Thoracic aorta (tissue), 2 donors: ENCODE data around the gene EGR1. TPM values are rescaled to one million over a fixed set of nuclear protein-coding genes. Genes with fewer than 3 reads are reported as not detected.

Source experiments
- ATAC-seq: fragments of 150-250 bp; one replicate; pipeline ENCODE4 v1.8.0; 2017; ENCODE audit warnings: low read depth; ENCODE audit not compliant: insufficient number of reproducible peaks, low FRiP score
- DNase-seq: peaks from one replicate; pipeline ENCODE4 v3.0.0-alpha.2; 2020; ENCODE audit warnings: low spot score
- H3K27ac ChIP-seq, 2 donors: fragments of 200-600 bp; sonication (generic); 1 replicate in 1 of 2; 2 replicates in 1 of 2; pipeline ENCODE4 v1.5.1; 2016; ENCODE audit warnings: mild to moderate bottlenecking in 2 of 2, moderate library complexity in 2 of 2
- H3K27me3 ChIP-seq: fragments of 200-600 bp; sonication (generic); replicated peaks from 2 replicates; pipeline ENCODE4 v1.6.0; 2016; ENCODE audit warnings: mild to moderate bottlenecking; ENCODE audit not compliant: insufficient read depth
- H3K36me3 ChIP-seq: fragments of 200-600 bp; sonication (generic); one replicate; pipeline ENCODE4 v1.5.1; 2016
- H3K4me1 ChIP-seq, 2 donors: fragments of 200-600 bp; sonication (generic); 1 replicate in 1 of 2; 2 replicates in 1 of 2; pipeline versions ENCODE4 v1.5.1 to v1.6.0; 2016; ENCODE audit warnings: low read depth in 2 of 2, mild to moderate bottlenecking in 1 of 2; ENCODE audit not compliant: control insufficient read depth in 1 of 2
- H3K4me3 ChIP-seq: fragments of 200-600 bp; sonication (generic); 2 replicates; pipeline ENCODE4 v1.5.1; 2016; ENCODE audit warnings: mild to moderate bottlenecking
- H3K9me3 ChIP-seq: fragments of 200-600 bp; sonication (generic); 2 replicates; pipeline ENCODE4 v1.5.1; 2016
- CTCF ChIP-seq: fragments of 200-600 bp; sonication (generic); IDR thresholded peaks from one replicate; pipeline ENCODE4 v1.5.1; 2019; ENCODE audit warnings: antibody characterized with exemption
- total RNA-seq, 2 donors: library from RNA; depleted of rRNA; stranded (reverse); fragments of >200 nt; gene quantifications; one replicate each; pipeline versions ENCODE4 v1.1.0 to v1.2.3, GENCODE V29; 2016

EGR1 gene
- total RNA-seq, 2 donors from 2014 or later, result 98.3 to 340 TPM

GRCh38 chr5:138438724-138439476 lies 26.4 kb upstream of the EGR1 start, which contains the start of gene REEP2:
TSS of gene REEP2 (plus strand) at chr5:138439057. CDS start at chr5:138439209, 152 bp downstream.
- ATAC-seq (peak; percentile 30), DNase-seq (no peak)
- peak within 1 kb of the TSS; percentile 77 for H3K4me3 ChIP-seq
- H3K27me3 ChIP-seq, result no peaks in the 10 kb centered on the region
- H3K4me1 ChIP-seq, result peaks cover 5 to 18% of the 10 kb centered on the region in 2 donors
- peak within 1 kb of the TSS in 1 of 2 donors; percentile 23 for H3K27ac ChIP-seq
- H3K9me3 ChIP-seq, result no peaks in the 10 kb centered on the region
- peaks cover 11% of the 10 kb centered on the region for H3K36me3 ChIP-seq
- TF ChIP-seq CTCF, result no peak

GRCh38 chr5:138439477-138440158 lies 25.7 kb upstream of the EGR1 start:
- Histone ChIP-seq H3K9me3 (no peaks in the 10 kb centered on the region), H3K27me3 (no peaks in the 10 kb centered on the region), H3K4me1 (peaks cover 5 to 18% of the 10 kb centered on the region in 2 donors), H3K4me3 (peak overlapping the region; percentile 77), H3K27ac (peak overlapping the region in 1 of 2 donors; percentile 23), H3K36me3 (peaks cover 11% of the 10 kb centered on the region)
- no peak for ATAC-seq
- no peak for TF ChIP-seq CTCF
- no peak for DNase-seq

GRCh38 chr5:138440159-138441073 lies 24.9 kb upstream of the EGR1 start:
- DNase-seq, result no peak
- no peak for TF ChIP-seq CTCF
- ATAC-seq, result no peak
- H3K4me1 ChIP-seq, result peaks cover 5 to 18% of the 10 kb centered on the region in 2 donors
- H3K9me3 ChIP-seq, result no peaks in the 10 kb centered on the region
- no peaks in the 10 kb centered on the region for H3K27me3 ChIP-seq
- peaks cover 8% of the 10 kb centered on the region for H3K36me3 ChIP-seq
- no peak overlapping the region for H3K4me3 ChIP-seq
- peak overlapping the region in 1 of 2 donors; percentile 23 for H3K27ac ChIP-seq

GRCh38 chr5:138441221-138441620 lies 24.1 kb upstream of the EGR1 start:
- Histone ChIP-seq H3K4me1 (peaks cover 5 to 18% of the 10 kb centered on the region in 2 donors), H3K9me3 (no peaks in the 10 kb centered on the region), H3K27me3 (no peaks in the 10 kb centered on the region), H3K36me3 (no peaks in the 10 kb centered on the region), H3K27ac (no peak overlapping the region), H3K4me3 (no peak overlapping the region)
- no peak for DNase-seq
- ATAC-seq, result no peak
- no peak for TF ChIP-seq CTCF
